GM10266 (cell line): ENCODE results near the gene C10orf105.

Source experiments
- DNase-seq: peaks from one replicate; pipeline ENCODE4 v3.0.0; 2012; ENCODE audit errors: extremely low spot score
- TF ChIP-seq, protein P1 (sequence below): IDR thresholded peaks from 2 replicates; pipeline ENCODE4 v1.5.1; 2012; ENCODE audit warnings: mild to moderate bottlenecking, low read depth; ENCODE audit not compliant: control insufficient read depth, insufficient read depth; ENCODE audit errors: missing control alignments

Gene C10orf105

DNA sequence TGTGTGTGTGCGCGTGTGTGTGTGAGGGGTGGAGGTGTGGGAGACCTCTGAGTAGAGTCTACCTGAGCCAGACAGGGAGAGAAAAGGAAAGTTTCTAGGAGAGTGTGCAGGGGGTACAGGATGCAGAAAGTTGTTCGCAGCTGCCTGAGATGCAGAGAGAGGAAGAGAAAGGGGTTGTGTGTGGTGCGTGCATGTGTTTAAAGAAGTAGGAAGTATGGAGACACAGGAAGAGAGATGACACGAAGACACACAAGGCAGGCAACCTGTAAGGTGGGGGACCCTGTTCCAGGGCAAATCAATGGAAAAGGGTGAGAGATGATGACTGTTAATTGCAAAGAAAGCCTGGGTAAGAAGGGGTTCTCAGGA, 52.2 kb downstream of the C10orf105 start:
- TF ChIP-seq, protein P1, sequence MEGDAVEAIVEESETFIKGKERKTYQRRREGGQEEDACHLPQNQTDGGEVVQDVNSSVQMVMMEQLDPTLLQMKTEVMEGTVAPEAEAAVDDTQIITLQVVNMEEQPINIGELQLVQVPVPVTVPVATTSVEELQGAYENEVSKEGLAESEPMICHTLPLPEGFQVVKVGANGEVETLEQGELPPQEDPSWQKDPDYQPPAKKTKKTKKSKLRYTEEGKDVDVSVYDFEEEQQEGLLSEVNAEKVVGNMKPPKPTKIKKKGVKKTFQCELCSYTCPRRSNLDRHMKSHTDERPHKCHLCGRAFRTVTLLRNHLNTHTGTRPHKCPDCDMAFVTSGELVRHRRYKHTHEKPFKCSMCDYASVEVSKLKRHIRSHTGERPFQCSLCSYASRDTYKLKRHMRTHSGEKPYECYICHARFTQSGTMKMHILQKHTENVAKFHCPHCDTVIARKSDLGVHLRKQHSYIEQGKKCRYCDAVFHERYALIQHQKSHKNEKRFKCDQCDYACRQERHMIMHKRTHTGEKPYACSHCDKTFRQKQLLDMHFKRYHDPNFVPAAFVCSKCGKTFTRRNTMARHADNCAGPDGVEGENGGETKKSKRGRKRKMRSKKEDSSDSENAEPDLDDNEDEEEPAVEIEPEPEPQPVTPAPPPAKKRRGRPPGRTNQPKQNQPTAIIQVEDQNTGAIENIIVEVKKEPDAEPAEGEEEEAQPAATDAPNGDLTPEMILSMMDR: no peak
- peak; percentile 48 for DNase-seq

DNA sequence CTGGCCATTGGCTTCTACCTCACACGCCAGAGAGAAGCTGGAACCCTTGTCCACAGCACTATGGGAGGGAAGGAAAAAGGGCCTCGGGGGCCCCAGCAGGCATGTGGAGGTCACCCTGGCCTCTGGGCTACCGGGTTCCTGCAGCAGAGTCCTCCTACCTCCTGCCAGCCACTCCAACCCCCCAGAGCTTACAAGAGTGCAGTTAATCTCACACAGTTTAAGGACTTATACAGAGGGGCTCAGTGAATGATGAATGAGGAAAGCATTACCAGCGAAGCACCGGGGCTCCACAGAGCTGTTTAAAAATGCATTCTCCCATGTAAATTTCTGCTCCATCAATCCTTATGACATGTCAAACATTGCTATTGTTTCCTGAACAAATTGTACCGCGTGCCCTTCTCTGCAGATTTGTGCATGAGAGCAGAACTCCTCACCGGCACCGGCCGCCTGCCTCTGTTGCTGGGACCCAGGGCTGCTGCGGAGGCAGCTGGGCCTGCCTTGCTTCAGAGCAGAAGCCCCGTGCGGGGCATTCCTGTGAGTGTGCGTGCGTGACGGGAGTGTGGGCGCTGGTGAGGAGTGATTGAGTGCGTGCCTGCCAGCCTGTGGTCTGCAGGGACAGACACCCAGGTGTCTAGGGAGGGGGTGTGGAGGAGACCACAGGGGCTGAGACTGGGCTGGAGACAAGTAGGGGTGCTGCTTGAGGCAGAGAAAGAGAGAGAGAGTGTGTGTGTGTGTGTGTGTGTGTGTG, 52.8 kb downstream of the C10orf105 start:
- TF ChIP-seq, protein P1: no peak
- DNase-seq: no peak

DNA sequence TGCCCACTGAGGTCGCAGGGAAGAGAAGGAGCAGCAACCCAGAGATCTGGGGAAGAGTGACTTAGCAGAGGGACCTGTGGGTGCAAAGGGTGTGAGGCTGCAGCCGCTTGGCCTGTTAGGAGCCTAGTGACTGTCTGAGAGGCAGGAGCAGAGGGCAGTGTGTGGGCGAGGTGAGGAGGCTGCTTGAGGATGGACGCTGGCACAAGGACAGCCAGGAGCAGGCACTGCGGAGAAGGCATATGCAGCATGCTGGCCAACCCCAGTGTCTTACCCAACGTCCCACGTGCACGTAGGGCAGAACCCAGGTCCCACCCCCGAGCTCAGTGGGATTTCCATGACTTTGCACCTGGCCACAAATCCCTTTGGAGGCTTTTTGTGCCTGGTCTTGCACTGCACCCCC, 54.1 kb downstream of the C10orf105 start:
- TF ChIP-seq, protein P1: no peak
- no peak for DNase-seq

DNA sequence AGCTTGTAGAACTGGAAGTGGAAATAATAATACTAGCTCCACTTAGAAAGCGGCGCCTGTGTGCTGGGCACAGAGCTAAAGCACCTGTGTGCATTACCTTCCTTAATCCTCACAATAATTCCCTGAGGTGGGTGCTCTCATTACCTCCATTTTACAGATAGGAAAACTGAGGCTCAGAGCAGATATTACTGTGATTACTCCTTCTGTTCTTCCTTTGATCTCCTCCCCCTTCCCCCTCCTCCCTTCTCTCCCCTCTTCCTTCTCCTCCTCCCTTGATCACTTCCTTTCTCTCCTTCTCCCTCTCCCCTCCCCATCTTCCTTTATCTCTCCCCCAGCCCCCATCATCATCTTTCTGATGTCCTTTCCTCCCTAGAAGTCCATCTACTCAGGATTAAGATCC, 55.0 kb downstream of the C10orf105 start:
- DNase-seq: no peak
- TF ChIP-seq, protein P1: no peak

DNA sequence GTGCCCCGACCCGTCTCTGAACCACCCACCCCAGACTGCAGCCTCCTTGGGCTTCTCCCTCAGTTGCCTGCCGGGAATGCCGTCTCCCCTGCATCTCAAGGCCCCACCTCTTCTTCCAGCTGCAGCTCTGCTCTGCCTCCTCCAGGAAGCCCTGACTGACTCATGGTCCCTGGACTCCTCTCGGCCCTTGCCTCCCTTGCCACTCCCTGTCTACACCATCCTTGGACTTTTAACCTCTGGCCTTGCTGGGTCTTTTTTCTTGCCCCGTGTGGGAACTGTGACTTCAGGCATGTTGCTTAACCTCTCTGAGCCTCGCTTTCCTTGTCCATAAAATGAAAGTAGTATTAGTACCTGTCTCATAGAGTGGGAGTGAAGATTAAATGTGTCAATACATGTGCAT, 56.3 kb downstream of the C10orf105 start:
- no peak for DNase-seq
- TF ChIP-seq, protein P1: no peak

DNA sequence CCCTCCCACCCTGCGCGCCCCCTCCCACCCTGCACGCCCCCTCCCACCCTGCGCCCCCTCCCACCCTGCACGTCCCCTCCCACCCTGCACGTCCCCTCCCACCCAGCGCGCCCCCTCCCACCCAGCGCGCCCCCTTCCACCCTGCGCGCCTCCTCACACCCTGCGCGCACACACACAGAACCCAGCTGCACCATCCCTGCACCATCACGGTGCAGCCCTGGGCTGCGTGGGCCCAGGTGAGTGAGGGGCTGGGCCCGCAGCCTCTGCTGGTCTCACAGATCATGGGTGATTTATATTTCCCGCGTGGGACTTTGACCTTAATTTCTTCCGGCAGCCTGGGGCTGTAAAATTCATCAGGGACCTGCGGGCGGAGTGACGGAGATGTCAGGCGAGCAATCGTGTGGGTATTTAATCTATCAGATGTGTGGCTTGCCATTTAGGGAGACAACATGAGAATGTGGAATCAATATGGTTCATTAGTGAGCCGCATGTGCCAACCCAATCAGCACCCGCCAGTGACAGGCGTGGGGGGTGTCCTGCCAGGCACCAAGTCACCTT, 57.7 kb downstream of the C10orf105 start:
- DNase-seq: no peak
- TF ChIP-seq, protein P1: no peak
